HepG2 (cell line): ENCODE measurements around the gene WDR31. TPM values are rescaled to one million over a fixed set of nuclear protein-coding genes. Genes with fewer than 3 reads are reported as not detected.

Experiments used
- ARID2 ChIP-seq: sonication (generic); formaldehyde crosslinking; IDR thresholded peaks from 2 replicates; pipeline ENCODE4 v1.8.1; 2022; ENCODE audit warnings: mild to moderate bottlenecking, missing genetic modification reagents, borderline replicate concordance
- CEBPB ChIP-seq: IDR thresholded peaks from 2 replicates; pipeline ENCODE4 v1.6.1; 2011; ENCODE audit warnings: low read depth, low read length, improper control_type of control experiment, borderline replicate concordance
- FLYWCH1 ChIP-seq: sonication (generic); formaldehyde crosslinking; IDR thresholded peaks from 2 replicates; pipeline ENCODE4 v1.8.1; 2023; ENCODE audit warnings: mild to moderate bottlenecking, missing genetic modification reagents
- KDM1A ChIP-seq: IDR thresholded peaks from 2 replicates; pipeline ENCODE4 v1.6.1; 2016; ENCODE audit warnings: missing compliant biosample characterization
- MED8 ChIP-seq: sonication (generic); formaldehyde crosslinking; IDR thresholded peaks from 2 replicates; pipeline ENCODE4 v1.8.1; 2023; ENCODE audit warnings: mild to moderate bottlenecking, missing genetic modification reagents; ENCODE audit not compliant: insufficient replicate concordance
- MEIS1 ChIP-seq: sonication (generic); formaldehyde crosslinking; IDR thresholded peaks from 2 replicates; pipeline ENCODE4 v1.9.0; 2021; ENCODE audit warnings: mild to moderate bottlenecking, missing genetic modification reagents, moderate library complexity, borderline replicate concordance
- MLLT10 ChIP-seq: sonication (generic); formaldehyde crosslinking; IDR thresholded peaks from 2 replicates; pipeline ENCODE4 v1.4.0; 2020; ENCODE audit warnings: missing genetic modification reagents
- MTA3 ChIP-seq: sonication (generic); formaldehyde crosslinking; IDR thresholded peaks from 2 replicates; pipeline ENCODE4 v1.4.0; 2020; ENCODE audit warnings: missing genetic modification reagents
- MXD4 ChIP-seq: IDR thresholded peaks from 2 replicates; pipeline ENCODE4 v1.6.1; 2016; ENCODE audit warnings: mild to moderate bottlenecking, missing biosample characterization, missing genetic modification reagents
- NAIF1 ChIP-seq: sonication (generic); formaldehyde crosslinking; IDR thresholded peaks from 2 replicates; pipeline ENCODE4 v1.5.0; 2020; ENCODE audit warnings: mild to moderate bottlenecking, missing genetic modification reagents, borderline replicate concordance
- PPARG ChIP-seq: conservative IDR thresholded peaks from 2 replicates; pipeline ENCODE4 v1.6.1; 2016; ENCODE audit warnings: missing biosample characterization, missing genetic modification reagents
- SALL1 ChIP-seq: sonication (generic); formaldehyde crosslinking; IDR thresholded peaks from 2 replicates; pipeline ENCODE4 v1.8.0; 2022; ENCODE audit warnings: mild to moderate bottlenecking, missing genetic modification reagents
- SNAI1 ChIP-seq: sonication (generic); formaldehyde crosslinking; IDR thresholded peaks from 2 replicates; pipeline ENCODE4 v1.5.0; 2020; ENCODE audit warnings: mild to moderate bottlenecking, missing genetic modification reagents, borderline replicate concordance
- SOX6 ChIP-seq, 2 experiments: fragments of 450-650 bp in 1 of 2; sonication (generic) in 1 of 2; formaldehyde crosslinking in 1 of 2; IDR thresholded peaks; 2 replicates each; pipeline versions ENCODE4 v1.4.0 to v1.6.1; 2017 to 2020; ENCODE audit warnings: antibody characterized with exemption in 1 of 2, mild to moderate bottlenecking in 1 of 2, missing genetic modification reagents in 1 of 2
- SRY ChIP-seq: sonication (generic); formaldehyde crosslinking; IDR thresholded peaks from 2 replicates; pipeline ENCODE4 v1.8.0; 2022; ENCODE audit warnings: mild to moderate bottlenecking, missing genetic modification reagents
- SYNCRIP ChIP-seq: fragments of 200-400 bp; formaldehyde crosslinking; IDR thresholded peaks from 2 replicates; pipeline ENCODE4 v1.6.1; 2018; ENCODE audit warnings: mild to moderate bottlenecking, low read depth, low read length; ENCODE audit not compliant: insufficient read depth
- TRIM24 ChIP-seq: sonication (generic); formaldehyde crosslinking; IDR thresholded peaks from 2 replicates; pipeline ENCODE4 v1.8.0; 2022; ENCODE audit warnings: mild to moderate bottlenecking, missing genetic modification reagents
- ZKSCAN8 ChIP-seq: IDR thresholded peaks from 2 replicates; pipeline ENCODE4 v1.6.1; 2016; ENCODE audit warnings: borderline replicate concordance, missing genetic modification reagents, missing compliant biosample characterization
- ZNF557 ChIP-seq: sonication (generic); formaldehyde crosslinking; IDR thresholded peaks from 2 replicates; pipeline ENCODE4 v1.4.0; 2020; ENCODE audit warnings: missing genetic modification reagents
- ZNF7 ChIP-seq: IDR thresholded peaks from 2 replicates; pipeline ENCODE4 v1.6.1; 2016; ENCODE audit warnings: missing biosample characterization, missing genetic modification reagents
- ZNF713 ChIP-seq: sonication (generic); formaldehyde crosslinking; IDR thresholded peaks from 2 replicates; pipeline ENCODE4 v1.4.0; 2020; ENCODE audit warnings: mild to moderate bottlenecking, missing genetic modification reagents
- ZNF83 ChIP-seq: sonication (generic); formaldehyde crosslinking; IDR thresholded peaks from 2 replicates; pipeline ENCODE4 v1.4.0; 2020; ENCODE audit warnings: missing genetic modification reagents, mild to moderate bottlenecking, borderline replicate concordance
- ZSCAN29 ChIP-seq: sonication (generic); formaldehyde crosslinking; conservative IDR thresholded peaks from 2 replicates; pipeline ENCODE4 v1.4.0; 2020; ENCODE audit warnings: mild to moderate bottlenecking, missing genetic modification reagents
- polyA plus RNA-seq, 8 experiments: library from polyadenylated mRNA; depleted of rRNA in 3 of 8; stranded (reverse) in 7 of 8; unstranded in 1 of 8; fragments of >200 nt; fragmentation: Illumina TruSeq in 4 of 8; extraction: Trizol in 4 of 8; gene quantifications; 2 replicates each; pipeline versions ENCODE4 v1.2.1 to v1.2.3, GENCODE V29; 2011 to 2016; ENCODE audit warnings: low read depth in 4 of 8, missing spikeins in 1 of 8, mixed read lengths in 1 of 8; ENCODE audit not compliant: insufficient read depth in 1 of 8
- total RNA-seq, 5 experiments: library from RNA; depleted of rRNA; stranded (reverse); fragments of >200 nt; fragmentation: Illumina TruSeq; extraction: Trizol; gene quantifications; 2 replicates each; pipeline ENCODE4 v1.2.3, GENCODE V29; 2016; ENCODE audit warnings: low read depth in 1 of 5
- TF ChIP-seq, protein P1 (sequence below): IDR thresholded peaks from 2 replicates; pipeline ENCODE4 v1.6.1; 2016; ENCODE audit warnings: mild to moderate bottlenecking, missing biosample characterization, missing genetic modification reagents
- TF ChIP-seq, protein P2 (sequence below): sonication (generic); formaldehyde crosslinking; IDR thresholded peaks from 2 replicates; pipeline ENCODE4 v1.4.0; 2020; ENCODE audit warnings: missing genetic modification reagents, borderline replicate concordance
- TF ChIP-seq, protein P3 (sequence below): sonication (generic); formaldehyde crosslinking; IDR thresholded peaks from 2 replicates; pipeline ENCODE4 v1.4.0; 2020; ENCODE audit warnings: mild to moderate bottlenecking, missing genetic modification reagents

Gene WDR31
- total and polyA plus RNA-seq, 2 of the 13 experiments (the other 11 are each of a cell fraction or from before 2014, with no cell fraction given), result 0.33 to 1.7 TPM

DNA sequence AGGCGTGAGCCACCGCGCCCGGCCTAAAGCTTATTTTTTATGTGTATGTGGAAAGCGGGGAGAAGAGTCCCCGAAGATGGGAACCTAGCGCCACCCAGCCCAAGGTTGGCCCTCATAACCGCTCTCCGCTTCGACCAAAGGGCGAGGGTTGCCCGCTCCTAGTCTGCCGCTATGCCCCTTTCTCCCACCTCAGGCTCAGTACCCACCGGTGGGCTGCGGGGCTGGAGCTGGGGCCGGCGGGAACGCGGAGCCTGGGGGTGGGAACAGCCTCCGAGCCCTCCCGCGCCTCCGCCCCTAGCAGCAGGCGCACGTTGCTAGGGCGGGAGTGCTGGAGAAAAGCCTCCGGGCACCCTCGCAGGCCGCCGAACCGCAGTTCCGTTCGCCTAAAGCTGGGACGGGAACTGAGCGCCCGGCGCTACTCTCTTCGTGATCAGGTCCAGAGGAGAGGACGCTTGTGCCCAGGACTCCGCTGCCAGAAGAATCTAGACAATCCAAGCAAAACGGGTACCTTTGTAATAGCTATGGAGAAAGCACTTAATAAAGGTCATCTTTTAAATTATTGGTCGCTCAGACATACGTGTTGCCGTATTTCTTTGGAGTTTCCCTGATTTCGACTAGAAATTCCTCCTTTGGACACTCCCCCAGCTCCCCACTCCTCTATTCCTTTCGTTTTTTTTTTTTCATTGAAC is at the start of gene WDR31 (continued):
- TF ChIP-seq TRIM24 (no peak), ZSCAN29 (peak; percentile 96), FLYWCH1 (CRISPR knock-in tag) (no peak), SYNCRIP (no peak), ZKSCAN8 (CRISPR knock-in tag) (peak; percentile 84; the same call in 1 of the 2 replicates), ARID2 (CRISPR knock-in tag) (peak; percentile 74; the same call in 1 of the 2 replicates), SNAI1 (CRISPR knock-in tag) (0 out of 2 replicates have a peak, but pooled peaks have one; percentile 50), MLLT10 (CRISPR knock-in tag) (no peak), SALL1 (CRISPR knock-in tag) (peak; percentile 93), NAIF1 (peak; percentile 68; the same call in 1 of the 2 replicates), ZNF713 (CRISPR knock-in tag) (no peak), SRY (CRISPR knock-in tag) (no peak), SOX6 (IDR thresholded peaks at IDR 0.05) (no peak), SOX6 (CRISPR knock-in tag; IDR thresholded peaks at IDR 0.05) (peak; percentile 68), ZNF557 (CRISPR knock-in tag) (no peak), ZNF7 (CRISPR knock-in tag) (no peak), MED8 (CRISPR knock-in tag) (peak; percentile 22), CEBPB (no peak), MEIS1 (CRISPR knock-in tag) (peak; percentile 65), PPARG (CRISPR knock-in tag) (no peak; the same call in 1 of the 2 replicates), ZNF83 (no peak), MTA3 (CRISPR knock-in tag) (no peak), MXD4 (CRISPR knock-in tag) (peak; percentile 91), KDM1A (CRISPR knock-in tag) (peak; percentile 62)
- TF ChIP-seq, protein P1, sequence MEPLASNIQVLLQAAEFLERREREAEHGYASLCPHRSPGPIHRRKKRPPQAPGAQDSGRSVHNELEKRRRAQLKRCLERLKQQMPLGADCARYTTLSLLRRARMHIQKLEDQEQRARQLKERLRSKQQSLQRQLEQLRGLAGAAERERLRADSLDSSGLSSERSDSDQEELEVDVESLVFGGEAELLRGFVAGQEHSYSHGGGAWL (CRISPR knock-in tag), result peak; percentile 88
- TF ChIP-seq, protein P2, sequence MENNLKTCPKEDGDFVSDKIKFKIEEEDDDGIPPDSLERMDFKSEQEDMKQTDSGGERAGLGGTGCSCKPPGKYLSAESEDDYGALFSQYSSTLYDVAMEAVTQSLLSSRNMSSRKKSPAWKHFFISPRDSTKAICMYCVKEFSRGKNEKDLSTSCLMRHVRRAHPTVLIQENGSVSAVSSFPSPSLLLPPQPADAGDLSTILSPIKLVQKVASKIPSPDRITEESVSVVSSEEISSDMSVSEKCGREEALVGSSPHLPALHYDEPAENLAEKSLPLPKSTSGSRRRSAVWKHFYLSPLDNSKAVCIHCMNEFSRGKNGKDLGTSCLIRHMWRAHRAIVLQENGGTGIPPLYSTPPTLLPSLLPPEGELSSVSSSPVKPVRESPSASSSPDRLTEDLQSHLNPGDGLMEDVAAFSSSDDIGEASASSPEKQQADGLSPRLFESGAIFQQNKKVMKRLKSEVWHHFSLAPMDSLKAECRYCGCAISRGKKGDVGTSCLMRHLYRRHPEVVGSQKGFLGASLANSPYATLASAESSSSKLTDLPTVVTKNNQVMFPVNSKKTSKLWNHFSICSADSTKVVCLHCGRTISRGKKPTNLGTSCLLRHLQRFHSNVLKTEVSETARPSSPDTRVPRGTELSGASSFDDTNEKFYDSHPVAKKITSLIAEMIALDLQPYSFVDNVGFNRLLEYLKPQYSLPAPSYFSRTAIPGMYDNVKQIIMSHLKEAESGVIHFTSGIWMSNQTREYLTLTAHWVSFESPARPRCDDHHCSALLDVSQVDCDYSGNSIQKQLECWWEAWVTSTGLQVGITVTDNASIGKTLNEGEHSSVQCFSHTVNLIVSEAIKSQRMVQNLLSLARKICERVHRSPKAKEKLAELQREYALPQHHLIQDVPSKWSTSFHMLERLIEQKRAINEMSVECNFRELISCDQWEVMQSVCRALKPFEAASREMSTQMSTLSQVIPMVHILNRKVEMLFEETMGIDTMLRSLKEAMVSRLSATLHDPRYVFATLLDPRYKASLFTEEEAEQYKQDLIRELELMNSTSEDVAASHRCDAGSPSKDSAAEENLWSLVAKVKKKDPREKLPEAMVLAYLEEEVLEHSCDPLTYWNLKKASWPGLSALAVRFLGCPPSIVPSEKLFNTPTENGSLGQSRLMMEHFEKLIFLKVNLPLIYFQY (CRISPR knock-in tag), result 0 out of 2 replicates have a peak, but pooled peaks have one; percentile 27
- TF ChIP-seq, protein P3, sequence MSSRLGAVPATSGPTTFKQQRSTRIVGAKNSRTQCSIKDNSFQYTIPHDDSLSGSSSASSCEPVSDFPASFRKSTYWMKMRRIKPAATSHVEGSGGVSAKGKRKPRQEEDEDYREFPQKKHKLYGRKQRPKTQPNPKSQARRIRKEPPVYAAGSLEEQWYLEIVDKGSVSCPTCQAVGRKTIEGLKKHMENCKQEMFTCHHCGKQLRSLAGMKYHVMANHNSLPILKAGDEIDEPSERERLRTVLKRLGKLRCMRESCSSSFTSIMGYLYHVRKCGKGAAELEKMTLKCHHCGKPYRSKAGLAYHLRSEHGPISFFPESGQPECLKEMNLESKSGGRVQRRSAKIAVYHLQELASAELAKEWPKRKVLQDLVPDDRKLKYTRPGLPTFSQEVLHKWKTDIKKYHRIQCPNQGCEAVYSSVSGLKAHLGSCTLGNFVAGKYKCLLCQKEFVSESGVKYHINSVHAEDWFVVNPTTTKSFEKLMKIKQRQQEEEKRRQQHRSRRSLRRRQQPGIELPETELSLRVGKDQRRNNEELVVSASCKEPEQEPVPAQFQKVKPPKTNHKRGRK (CRISPR knock-in tag), result no peak
